OCI-LY3 (cell line): ENCODE measurements around the gene DOCK2.

Experiments
- EZH2phosphoT487 ChIP-seq: fragments of 200-600 bp; shearing (Covaris generic); IDR thresholded peaks from 2 replicates; pipeline ENCODE4 v1.6.1; 2018; ENCODE audit warnings: antibody characterized with exemption, mixed run types, low read depth
- TF ChIP-seq, protein P1 (sequence below): fragments of 200-600, 300-600 bp; sonication (generic); IDR thresholded peaks from 2 replicates; pipeline ENCODE4 v1.5.1; 2014; ENCODE audit warnings: antibody characterized with exemption, low read length, low read depth

DNA sequence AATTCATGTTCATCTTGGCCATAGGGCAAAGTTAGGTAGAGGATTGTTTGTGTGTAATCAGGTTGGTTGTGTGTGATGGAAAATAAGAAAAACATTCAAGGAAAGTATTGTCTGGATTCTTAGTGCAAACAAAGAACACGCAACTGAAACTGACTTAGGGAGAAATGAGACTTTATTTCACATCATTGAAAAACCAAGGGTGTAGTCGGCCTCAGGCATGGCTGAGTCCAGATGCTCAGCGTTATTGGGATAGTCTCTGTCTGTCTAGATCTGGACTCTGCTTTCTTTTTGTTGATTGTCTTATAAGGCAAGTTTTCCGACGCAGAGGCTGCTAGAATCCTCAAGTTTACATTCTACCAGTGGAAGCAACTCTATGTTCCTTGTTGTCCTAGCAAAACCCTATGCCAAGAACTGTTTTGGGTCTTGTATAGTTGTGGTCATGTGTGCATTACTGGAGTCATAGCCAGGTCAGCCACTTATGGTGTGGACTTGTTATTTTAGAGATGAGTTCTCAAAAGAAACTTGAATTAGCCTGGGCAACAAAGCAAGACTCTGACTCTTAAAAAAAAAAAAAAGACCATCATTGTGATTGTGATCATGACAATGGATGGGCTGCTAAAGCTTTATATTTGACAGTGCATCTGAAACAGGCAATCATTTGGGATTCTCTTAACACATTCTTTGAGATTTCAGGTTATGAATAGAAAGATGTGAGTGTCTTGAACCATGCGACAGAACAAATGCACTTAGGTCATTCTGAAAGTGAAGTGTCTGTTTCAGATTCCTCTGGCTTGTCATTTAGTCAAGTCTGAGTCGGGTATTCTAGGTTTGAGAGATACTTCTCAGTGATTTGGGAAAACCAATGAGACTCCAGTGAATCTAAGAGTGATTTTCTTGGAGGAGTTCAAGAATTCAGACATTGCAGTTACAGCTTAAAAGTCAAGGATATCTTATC, 82.6 kb downstream of the DOCK2 start:
- TF ChIP-seq, protein P1, sequence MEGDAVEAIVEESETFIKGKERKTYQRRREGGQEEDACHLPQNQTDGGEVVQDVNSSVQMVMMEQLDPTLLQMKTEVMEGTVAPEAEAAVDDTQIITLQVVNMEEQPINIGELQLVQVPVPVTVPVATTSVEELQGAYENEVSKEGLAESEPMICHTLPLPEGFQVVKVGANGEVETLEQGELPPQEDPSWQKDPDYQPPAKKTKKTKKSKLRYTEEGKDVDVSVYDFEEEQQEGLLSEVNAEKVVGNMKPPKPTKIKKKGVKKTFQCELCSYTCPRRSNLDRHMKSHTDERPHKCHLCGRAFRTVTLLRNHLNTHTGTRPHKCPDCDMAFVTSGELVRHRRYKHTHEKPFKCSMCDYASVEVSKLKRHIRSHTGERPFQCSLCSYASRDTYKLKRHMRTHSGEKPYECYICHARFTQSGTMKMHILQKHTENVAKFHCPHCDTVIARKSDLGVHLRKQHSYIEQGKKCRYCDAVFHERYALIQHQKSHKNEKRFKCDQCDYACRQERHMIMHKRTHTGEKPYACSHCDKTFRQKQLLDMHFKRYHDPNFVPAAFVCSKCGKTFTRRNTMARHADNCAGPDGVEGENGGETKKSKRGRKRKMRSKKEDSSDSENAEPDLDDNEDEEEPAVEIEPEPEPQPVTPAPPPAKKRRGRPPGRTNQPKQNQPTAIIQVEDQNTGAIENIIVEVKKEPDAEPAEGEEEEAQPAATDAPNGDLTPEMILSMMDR: no peak
- TF ChIP-seq EZH2phosphoT487: no peak
